C4-2B (cell line): ENCODE data around the gene LIX1L.

Experiments
- H3K27ac ChIP-seq: fragments of 450-650 bp; 2 replicates; pipeline ENCODE4 v1.5.1; 2017
- ZFX ChIP-seq: fragments of 450-650 bp; IDR thresholded peaks from 2 replicates; pipeline ENCODE4 v1.6.1; 2017
- TF ChIP-seq, protein P1 (sequence below): fragments of 450-650 bp; conservative IDR thresholded peaks from 2 replicates; pipeline ENCODE4 v1.5.1; 2017; ENCODE audit warnings: mild to moderate bottlenecking

Gene LIX1L

DNA sequence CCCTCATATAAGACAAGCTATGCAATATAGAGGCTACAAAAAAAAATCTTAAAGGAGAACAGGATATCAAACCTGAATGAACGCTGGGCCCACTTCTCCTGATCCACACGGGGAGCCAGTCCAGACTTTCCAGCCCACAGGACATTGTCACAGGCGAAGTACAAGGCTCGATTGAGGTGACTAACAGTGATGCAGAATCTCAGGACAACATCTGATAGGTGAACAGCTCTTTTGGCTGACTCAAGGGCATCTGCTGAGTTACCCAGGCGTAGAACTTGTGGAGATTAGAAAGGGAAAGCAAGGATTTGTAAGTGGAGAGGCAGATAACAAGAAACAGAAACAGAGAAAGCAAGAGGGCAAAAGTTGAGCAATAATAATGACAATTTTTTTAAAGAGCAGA lies 41.1 kb downstream of the LIX1L start:
- no peak overlapping the region for H3K27ac ChIP-seq
- TF ChIP-seq ZFX, result no peak
- TF ChIP-seq, protein P1, sequence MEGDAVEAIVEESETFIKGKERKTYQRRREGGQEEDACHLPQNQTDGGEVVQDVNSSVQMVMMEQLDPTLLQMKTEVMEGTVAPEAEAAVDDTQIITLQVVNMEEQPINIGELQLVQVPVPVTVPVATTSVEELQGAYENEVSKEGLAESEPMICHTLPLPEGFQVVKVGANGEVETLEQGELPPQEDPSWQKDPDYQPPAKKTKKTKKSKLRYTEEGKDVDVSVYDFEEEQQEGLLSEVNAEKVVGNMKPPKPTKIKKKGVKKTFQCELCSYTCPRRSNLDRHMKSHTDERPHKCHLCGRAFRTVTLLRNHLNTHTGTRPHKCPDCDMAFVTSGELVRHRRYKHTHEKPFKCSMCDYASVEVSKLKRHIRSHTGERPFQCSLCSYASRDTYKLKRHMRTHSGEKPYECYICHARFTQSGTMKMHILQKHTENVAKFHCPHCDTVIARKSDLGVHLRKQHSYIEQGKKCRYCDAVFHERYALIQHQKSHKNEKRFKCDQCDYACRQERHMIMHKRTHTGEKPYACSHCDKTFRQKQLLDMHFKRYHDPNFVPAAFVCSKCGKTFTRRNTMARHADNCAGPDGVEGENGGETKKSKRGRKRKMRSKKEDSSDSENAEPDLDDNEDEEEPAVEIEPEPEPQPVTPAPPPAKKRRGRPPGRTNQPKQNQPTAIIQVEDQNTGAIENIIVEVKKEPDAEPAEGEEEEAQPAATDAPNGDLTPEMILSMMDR, result no peak

DNA sequence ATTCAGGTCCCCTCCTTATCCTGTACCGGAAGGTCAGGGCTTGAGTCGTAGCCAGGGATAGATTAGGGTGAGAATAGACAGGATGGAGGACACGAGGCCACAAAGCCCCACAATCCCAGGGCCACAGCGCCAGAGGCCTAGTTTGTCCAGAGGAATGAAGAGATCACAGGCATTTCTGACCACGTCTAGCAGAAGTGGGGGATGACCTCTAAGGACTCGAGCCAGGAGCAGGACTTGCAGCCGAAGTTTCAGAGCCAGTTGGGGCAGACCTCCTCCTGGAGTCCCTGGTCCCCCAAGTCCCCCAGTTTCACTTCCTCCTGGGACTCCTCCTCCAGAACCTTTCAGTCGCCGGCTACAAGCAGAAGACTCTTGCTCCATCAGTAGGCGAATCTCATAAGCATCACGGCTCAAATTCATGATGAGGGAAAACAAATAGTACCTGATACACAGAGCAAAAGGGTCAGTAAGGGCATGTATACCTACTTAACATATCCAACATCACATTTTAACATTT lies 45.6 kb downstream of the LIX1L start:
- H3K27ac ChIP-seq, result no peak overlapping the region
- TF ChIP-seq ZFX, result no peak
- TF ChIP-seq, protein P1, result no peak

DNA sequence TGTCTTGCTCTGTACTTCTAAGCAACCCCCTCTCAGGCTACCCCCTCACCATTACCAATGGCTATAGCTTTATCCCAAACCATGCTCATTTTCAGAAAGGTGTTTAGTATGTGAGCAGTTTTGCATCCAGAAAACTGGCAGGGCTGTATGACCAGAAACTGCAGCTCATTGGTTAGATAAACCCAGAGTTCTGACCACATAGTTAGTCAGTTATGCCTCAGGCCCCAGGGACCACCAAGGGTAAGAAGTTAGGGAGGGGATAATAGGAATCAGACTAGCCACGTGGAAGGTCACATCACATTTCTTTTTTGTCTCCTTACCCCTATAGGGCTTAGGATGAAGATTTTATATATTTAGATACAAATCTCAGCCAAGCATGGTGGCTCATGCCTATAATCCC lies 49.2 kb downstream of the LIX1L start:
- H3K27ac ChIP-seq, result no peak overlapping the region

DNA sequence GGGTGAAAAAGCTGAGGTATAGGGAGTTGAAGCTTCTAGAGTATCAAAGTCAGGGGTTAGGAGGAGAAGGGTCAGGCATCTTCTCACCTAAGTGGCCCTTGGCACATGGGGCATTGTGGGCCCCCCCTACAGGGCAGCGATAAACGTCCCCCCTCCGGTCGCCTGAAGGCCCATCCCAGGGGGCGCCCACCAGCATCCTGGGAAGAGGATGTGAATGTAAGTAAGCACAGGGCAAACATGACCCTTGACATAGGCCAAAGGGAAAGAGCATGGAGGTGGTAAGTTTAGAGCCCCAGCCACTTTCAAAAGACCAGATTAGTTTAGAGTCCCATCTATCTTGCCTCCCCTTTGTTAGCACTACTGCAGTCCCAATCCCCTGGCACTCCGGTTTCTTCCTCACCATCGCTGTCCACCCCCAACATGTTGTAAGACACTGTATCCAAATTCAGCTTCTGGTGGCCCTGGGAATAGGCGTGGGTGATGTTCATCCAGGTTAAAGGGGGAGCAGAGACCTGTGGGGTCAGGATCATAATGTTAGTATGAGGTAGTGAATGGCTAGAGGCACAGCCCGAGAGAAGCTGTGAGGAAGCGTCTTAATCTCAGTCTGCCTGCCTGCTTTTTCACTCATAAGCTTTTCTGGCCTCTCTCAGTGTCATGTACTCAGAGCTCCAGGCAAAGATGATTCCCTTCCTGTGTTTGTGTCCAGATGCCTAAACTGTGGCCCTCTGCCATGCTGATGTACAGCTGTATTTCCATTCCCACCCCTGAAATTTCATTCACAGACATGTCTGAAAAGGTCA lies 50.7 kb downstream of the LIX1L start:
- H3K27ac ChIP-seq, result no peak overlapping the region
- TF ChIP-seq ZFX, result no peak
- TF ChIP-seq, protein P1, result no peak

More for the DNA sequence above, 49.2 kb downstream of the LIX1L start:
- TF ChIP-seq ZFX, result no peak
- TF ChIP-seq, protein P1, result no peak

DNA sequence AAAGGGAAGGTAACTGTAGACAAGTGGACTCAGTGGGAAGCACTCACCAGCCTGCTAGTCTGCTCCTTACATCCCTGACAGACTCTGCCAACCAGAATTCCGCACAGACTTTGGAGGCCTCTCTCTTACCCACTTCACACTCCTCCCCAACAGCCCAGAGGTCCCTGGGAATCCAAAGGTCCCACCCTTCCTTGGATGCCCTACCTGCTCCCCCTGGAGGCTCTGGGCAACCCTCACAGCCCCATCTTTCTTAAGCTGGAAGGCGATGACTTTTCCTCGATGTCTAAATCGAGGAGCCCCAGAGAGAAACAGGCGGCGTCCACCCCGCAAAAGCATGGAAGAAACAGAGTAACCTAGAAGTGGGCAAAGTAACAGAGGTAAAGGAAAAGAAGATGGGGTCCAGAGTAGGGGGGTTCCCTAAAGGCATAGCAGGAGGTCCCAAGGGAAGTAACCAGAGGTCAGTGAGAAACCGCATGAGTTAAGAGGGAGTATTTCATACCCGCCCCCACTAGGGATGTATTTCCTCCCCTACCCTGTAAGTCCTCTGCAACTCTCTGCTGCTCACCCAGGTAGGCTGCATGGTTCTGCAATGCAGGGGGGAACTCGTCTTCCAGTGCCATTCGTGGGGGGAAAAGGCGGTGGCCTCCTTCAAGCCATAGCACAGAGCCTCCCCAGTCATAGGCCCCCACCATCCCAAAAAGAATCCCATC lies 56.4 kb downstream of the LIX1L start:
- no peak for TF ChIP-seq ZFX
- H3K27ac ChIP-seq, result no peak overlapping the region

DNA sequence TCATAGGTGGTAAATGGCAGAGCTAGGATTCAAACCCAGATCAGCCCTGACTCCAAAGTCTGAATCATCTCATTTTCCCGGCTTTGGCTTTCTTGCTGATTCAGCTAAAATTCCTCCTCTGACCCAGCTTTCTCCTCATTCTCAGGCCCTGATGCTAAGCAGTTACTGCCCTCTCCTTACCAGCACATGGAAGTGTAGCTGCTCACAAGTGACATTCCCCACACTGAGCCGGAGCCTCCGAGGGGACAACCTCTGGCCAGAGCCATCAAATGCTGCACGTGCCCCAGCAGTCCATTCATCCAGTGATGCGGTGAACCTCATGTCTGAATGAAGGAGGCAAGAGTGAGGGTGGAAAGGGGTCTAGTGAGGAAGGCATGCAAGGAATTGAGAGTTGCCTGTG lies 59.1 kb downstream of the LIX1L start:
- TF ChIP-seq, protein P1, result no peak
- no peak for TF ChIP-seq ZFX
- no peak overlapping the region for H3K27ac ChIP-seq

DNA sequence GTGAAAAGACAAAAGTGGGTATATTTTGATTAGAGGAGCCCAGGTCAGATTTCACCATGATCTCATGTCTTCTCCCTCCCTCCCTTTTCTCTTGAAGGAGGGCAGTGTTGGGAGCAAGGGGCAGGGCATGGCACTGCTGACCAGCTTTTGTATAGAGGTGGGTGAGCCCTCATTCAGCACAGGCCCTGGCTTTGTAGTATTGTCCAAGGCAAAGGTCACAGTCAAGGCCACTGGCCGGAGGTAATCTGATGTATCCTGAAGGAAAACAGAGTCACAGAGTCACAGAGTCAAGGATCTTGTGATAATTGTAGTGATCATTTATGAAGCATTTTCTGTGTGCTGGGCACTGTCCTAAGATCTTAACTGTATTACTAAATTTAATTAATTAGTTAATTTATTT lies 59.8 kb downstream of the LIX1L start:
- H3K27ac ChIP-seq, result no peak overlapping the region
- TF ChIP-seq, protein P1, result no peak
- TF ChIP-seq ZFX, result no peak
